Thyroid gland (tissue), 4 donors: ENCODE results near the gene WBP11. TPM values are rescaled to one million over a fixed set of nuclear protein-coding genes. Genes with fewer than 3 reads are reported as not detected.
"Not testable (repeated sequence)": the region's sequence is repeated elsewhere in the genome, so short reads cannot be mapped to it uniquely, and the experiment has no call there.

Experiments
- DNase-seq, 2 donors: peaks; one replicate each; pipeline ENCODE4 v3.0.0-alpha.2; 2019
- H3K27ac ChIP-seq, 3 donors: fragments of 200-600 bp; sonication (generic); 1 replicate in 2 of 3; 2 replicates in 1 of 3; pipeline ENCODE4 v1.5.1; 2016 to 2019; ENCODE audit warnings: mild to moderate bottlenecking in 1 of 3, moderate library complexity in 1 of 3
- H3K27me3 ChIP-seq: fragments of 200-600 bp; sonication (generic); one replicate; pipeline ENCODE4 v1.5.1; 2019
- H3K36me3 ChIP-seq, 2 donors: fragments of 200-600 bp; sonication (generic); one replicate each; pipeline ENCODE4 v1.5.1; 2016 to 2019
- H3K4me1 ChIP-seq, 2 donors: fragments of 200-600 bp; sonication (generic); one replicate each; pipeline ENCODE4 v1.5.1; 2017 to 2019
- H3K4me3 ChIP-seq, 3 donors: fragments of 200-600 bp; sonication (generic); replicated peaks in 1 of 3; 1 replicate in 2 of 3; 2 replicates in 1 of 3; pipeline ENCODE4 v1.5.1; 2016; ENCODE audit warnings: mild to moderate bottlenecking in 1 of 3
- H3K9me3 ChIP-seq: fragments of 200-600 bp; sonication (generic); one replicate; pipeline ENCODE4 v1.5.1; 2017
- CTCF ChIP-seq, 6 experiments: fragments of 200-600 bp in 3 of 6; fragments of 450-650 bp in 3 of 6; sonication (generic) in 3 of 6; IDR thresholded peaks; one replicate each; pipeline ENCODE4 v1.5.1; 2016 to 2019; ENCODE audit warnings: antibody characterized with exemption in 6 of 6, mild to moderate bottlenecking in 2 of 6, inconsistent platforms in 1 of 6, moderate library complexity in 1 of 6
- POLR2A ChIP-seq, 2 donors: fragments of 450-650 bp; IDR thresholded peaks; one replicate each; pipeline ENCODE4 v1.6.1; 2017; ENCODE audit warnings: antibody characterized with exemption in 2 of 2, mild to moderate bottlenecking in 2 of 2, moderate library complexity in 1 of 2
- WGBS, 2 donors: methylation state at CpG; one replicate each; pipeline ENCODE4 v1.1.5; 2017; 5-methylcytosine and 5-hydroxymethylcytosine counted together
- intact Hi-C: fragments of 100-400 bp; cut with DNase I; formaldehyde crosslinking; loops from one replicate; pipeline ENCODE4 v1.15.1; 2023
- total RNA-seq, 4 donors: library from RNA; depleted of rRNA; stranded (reverse); fragments of >200 nt; gene quantifications; one replicate each; pipeline ENCODE4 v1.2.3, GENCODE V29; 2016

WBP11 gene
- total RNA-seq, 4 donors from 2014 or later: 23.3 to 34.7 (median 29.6) TPM

- Histone ChIP-seq H3K36me3 (no peaks in the 10 kb centered on the region), H3K27me3 (no peaks in the 10 kb centered on the region), H3K4me1 (peaks cover 7 to 14% of the 10 kb centered on the region in 2 donors), H3K27ac (peak overlapping the region; percentile 86 to 96 (median 94)), H3K9me3 (no peaks in the 10 kb centered on the region), H3K4me3 (peak overlapping the region; percentile 75 to 93 (median 90))
- TF ChIP-seq POLR2A (IDR thresholded peaks at IDR 0.05): no peak
- DNase-seq: peak; percentile 37 to 42
- 2 to 4% methylated on average over 23 of the region's 26 CpGs for WGBS, 2 donors
- intact Hi-C loops: no loop called here
Observed at GRCh38 chr12:14769466-14769968, 33.8 kb downstream of the WBP11 start.

- Histone ChIP-seq H3K4me1 (peaks cover 7 to 14% of the 10 kb centered on the region in 2 donors), H3K9me3 (no peaks in the 10 kb centered on the region), H3K36me3 (no peaks in the 10 kb centered on the region), H3K27ac (peak overlapping the region; percentile 86 to 96 (median 94)), H3K4me3 (peak overlapping the region; percentile 75 to 93 (median 90)), H3K27me3 (no peaks in the 10 kb centered on the region)
- TF ChIP-seq CTCF (IDR thresholded peaks at IDR 0.05): no peak
- TF ChIP-seq POLR2A (IDR thresholded peaks at IDR 0.05): peak in 1 of 2 donors; percentile 15
- DNase-seq: peak; percentile 20 to 25
- intact Hi-C loops: no loop called here
- WGBS, 2 donors: 23 to 28% methylated on average over 15 of the region's 16 CpGs
Observed at GRCh38 chr12:14768823-14769405, 34.4 kb downstream of the WBP11 start.

GRCh38 chr12:14767617-14768016 lies 35.7 kb downstream of the WBP11 start:
- Histone ChIP-seq H3K27ac (peak overlapping the region in 1 of 3 donors; percentile 86), H3K9me3 (no peaks in the 10 kb centered on the region), H3K4me1 (peaks cover 7 to 14% of the 10 kb centered on the region in 2 donors), H3K27me3 (no peaks in the 10 kb centered on the region), H3K36me3 (no peaks in the 10 kb centered on the region), H3K4me3 (no peak overlapping the region)
- no peak for DNase-seq
- WGBS, 2 donors: 88 to 98% methylated on average over 1 of the region's 1 CpG
- intact Hi-C loops: no loop called here
- no peak for TF ChIP-seq POLR2A (IDR thresholded peaks at IDR 0.05)
- no peak for TF ChIP-seq CTCF (IDR thresholded peaks at IDR 0.05)

GRCh38 chr12:14766649-14767215 lies 36.5 kb downstream of the WBP11 start:
- H3K27ac ChIP-seq: no peak overlapping the region
- TF ChIP-seq POLR2A (IDR thresholded peaks at IDR 0.05) (no peak), CTCF (IDR thresholded peaks at IDR 0.05) (no peak)
- intact Hi-C loops: no loop called here
- WGBS, 2 donors: 93 to 95% methylated on average over 3 of the region's 3 CpGs
- H3K36me3 ChIP-seq: no peaks in the 10 kb centered on the region
- H3K27me3 ChIP-seq: no peaks in the 10 kb centered on the region
- no peak for DNase-seq
- no peak overlapping the region for H3K4me3 ChIP-seq
- peaks cover 7 to 11% of the 10 kb centered on the region in 2 donors for H3K4me1 ChIP-seq
- no peaks in the 10 kb centered on the region for H3K9me3 ChIP-seq

GRCh38 chr12:14766020-14766419 lies 37.3 kb downstream of the WBP11 start:
- DNase-seq, H3K9me3 ChIP-seq, H3K36me3 ChIP-seq, H3K4me3 ChIP-seq, H3K27ac ChIP-seq, H3K27me3 ChIP-seq, intact Hi-C loops, H3K4me1 ChIP-seq: not testable (repeated sequence)
- WGBS, 2 donors: 94 to 98% methylated on average over 3 of the region's 3 CpGs

GRCh38 chr12:14765398-14765797 lies 37.9 kb downstream of the WBP11 start:
- intact Hi-C loops: no loop called here
- no peaks in the 10 kb centered on the region for H3K27me3 ChIP-seq
- H3K9me3 ChIP-seq: no peaks in the 10 kb centered on the region
- H3K4me3 ChIP-seq: no peak overlapping the region
- 98 to 100% methylated on average over 2 of the region's 2 CpGs for whole genome bisulfite sequencing, 2 donors
- TF ChIP-seq CTCF (IDR thresholded peaks at IDR 0.05) (no peak), POLR2A (IDR thresholded peaks at IDR 0.05) (no peak)
- peaks cover 7 to 8% of the 10 kb centered on the region in 2 donors for H3K4me1 ChIP-seq
- DNase-seq: no peak
- no peak overlapping the region for H3K27ac ChIP-seq
- no peaks in the 10 kb centered on the region for H3K36me3 ChIP-seq

GRCh38 chr12:14759711-14760280 lies 43.5 kb downstream of the WBP11 start:
- 65 to 80% methylated on average over 6 of the region's 6 CpGs for WGBS, 2 donors
- H3K27ac ChIP-seq, DNase-seq, H3K4me3 ChIP-seq, H3K4me1 ChIP-seq, H3K36me3 ChIP-seq, H3K9me3 ChIP-seq, H3K27me3 ChIP-seq, intact Hi-C loops: not testable (repeated sequence)
